Activated B cell treated with CpG ODN at 0.5 μM for 24 hours (primary cell): ENCODE data around the gene ZNF592. TPM values are rescaled to one million over a fixed set of nuclear protein-coding genes. Genes with fewer than 3 reads are reported as not detected.

Experiments used
- ATAC-seq: fragments of 200-7000 bp; cut with Tn5 transposase; one replicate; pipeline ENCODE4 v1.10.0; 2021; ENCODE audit warnings: low read depth, mild to moderate bottlenecking, moderate library complexity
- CTCF ChIA-PET: fragments of 350-600 bp; sonication (Branson Sonifier 250); formaldehyde crosslinking; loops from one replicate; lab custom pipeline; 2021; ENCODE audit warnings: antibody characterized with exemption; lab: Charles Lee
- POLR2A ChIA-PET: fragments of 350-600 bp; sonication (Branson Sonifier 250); formaldehyde crosslinking; loops from one replicate; lab custom pipeline; 2021; ENCODE audit warnings: antibody characterized with exemption; lab: Charles Lee
- DNase-seq: peaks from one replicate; pipeline ENCODE4 v3.0.0; 2022
- H3K27ac Mint-ChIP-seq: one replicate; pipeline ENCODE4 v1.8.0; 2020; ENCODE audit warnings: mixed read lengths
- H3K27me3 Mint-ChIP-seq: one replicate; pipeline ENCODE4 v1.8.0; 2021; ENCODE audit warnings: mixed read lengths
- H3K36me3 Mint-ChIP-seq: one replicate; pipeline ENCODE4 v1.8.0; 2021; ENCODE audit warnings: low read depth, mixed read lengths
- H3K4me1 Mint-ChIP-seq: one replicate; pipeline ENCODE4 v1.8.0; 2021; ENCODE audit warnings: mixed read lengths
- H3K4me3 Mint-ChIP-seq: one replicate; pipeline ENCODE4 v1.8.0; 2020; ENCODE audit warnings: mild to moderate bottlenecking, mixed read lengths
- H3K9me3 Mint-ChIP-seq: one replicate; pipeline ENCODE4 v1.8.0; 2020; ENCODE audit warnings: mixed read lengths
- intact Hi-C: fragments of 100-400 bp; cut with micrococcal nuclease; formaldehyde crosslinking; loops from one replicate; pipeline ENCODE4 v1.15.1; 2024
- total RNA-seq: library from RNA; stranded (reverse); gene quantifications from 2 replicates; pipeline ENCODE4 v1.2.3, GENCODE V29; 2022
- TF ChIP-seq, protein P1 (sequence below): fragments of 200-600 bp; IDR thresholded peaks from one replicate; pipeline ENCODE4 v1.8.0; 2022; ENCODE audit warnings: antibody characterized with exemption, mild to moderate bottlenecking

ZNF592 gene
- total RNA-seq, 1 donor from 2014 or later: 44.3 TPM

- DNase-seq: no peak
- TF ChIP-seq, protein P1, sequence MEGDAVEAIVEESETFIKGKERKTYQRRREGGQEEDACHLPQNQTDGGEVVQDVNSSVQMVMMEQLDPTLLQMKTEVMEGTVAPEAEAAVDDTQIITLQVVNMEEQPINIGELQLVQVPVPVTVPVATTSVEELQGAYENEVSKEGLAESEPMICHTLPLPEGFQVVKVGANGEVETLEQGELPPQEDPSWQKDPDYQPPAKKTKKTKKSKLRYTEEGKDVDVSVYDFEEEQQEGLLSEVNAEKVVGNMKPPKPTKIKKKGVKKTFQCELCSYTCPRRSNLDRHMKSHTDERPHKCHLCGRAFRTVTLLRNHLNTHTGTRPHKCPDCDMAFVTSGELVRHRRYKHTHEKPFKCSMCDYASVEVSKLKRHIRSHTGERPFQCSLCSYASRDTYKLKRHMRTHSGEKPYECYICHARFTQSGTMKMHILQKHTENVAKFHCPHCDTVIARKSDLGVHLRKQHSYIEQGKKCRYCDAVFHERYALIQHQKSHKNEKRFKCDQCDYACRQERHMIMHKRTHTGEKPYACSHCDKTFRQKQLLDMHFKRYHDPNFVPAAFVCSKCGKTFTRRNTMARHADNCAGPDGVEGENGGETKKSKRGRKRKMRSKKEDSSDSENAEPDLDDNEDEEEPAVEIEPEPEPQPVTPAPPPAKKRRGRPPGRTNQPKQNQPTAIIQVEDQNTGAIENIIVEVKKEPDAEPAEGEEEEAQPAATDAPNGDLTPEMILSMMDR: no peak
- Mint-ChIP-seq H3K27ac (no peak overlapping the region), H3K4me1 (peaks cover 2% of the 10 kb centered on the region), H3K27me3 (peaks cover 11% of the 10 kb centered on the region), H3K4me3 (no peak overlapping the region), H3K9me3 (no peaks in the 10 kb centered on the region), H3K36me3 (no peaks in the 10 kb centered on the region)
- CTCF ChIA-PET: no interaction called here
- intact Hi-C loops: loop anchor here (5.0 kb wide), 1 partner anchor 232 kb away; no protein-coding TSS in a partner anchor
- POLR2A ChIA-PET: no interaction called here
- no peak for ATAC-seq
Observed at GRCh38 chr15:84819291-84819768, 70.9 kb downstream of the ZNF592 start.

- ChIA-PET POLR2A (no interaction called here), CTCF (no interaction called here)
- Mint-ChIP-seq H3K4me1 (peaks cover 2% of the 10 kb centered on the region), H3K27ac (no peak overlapping the region), H3K4me3 (no peak overlapping the region), H3K9me3 (no peaks in the 10 kb centered on the region), H3K36me3 (no peaks in the 10 kb centered on the region), H3K27me3 (peaks cover 11% of the 10 kb centered on the region)
- DNase-seq: no peak
- TF ChIP-seq, protein P1: no peak
- no peak for ATAC-seq
- intact Hi-C loops: loop anchor here (5.0 kb wide), 1 partner anchor 232 kb away; no protein-coding TSS in a partner anchor
Observed at GRCh38 chr15:84819791-84820190, 71.4 kb downstream of the ZNF592 start.

DNA sequence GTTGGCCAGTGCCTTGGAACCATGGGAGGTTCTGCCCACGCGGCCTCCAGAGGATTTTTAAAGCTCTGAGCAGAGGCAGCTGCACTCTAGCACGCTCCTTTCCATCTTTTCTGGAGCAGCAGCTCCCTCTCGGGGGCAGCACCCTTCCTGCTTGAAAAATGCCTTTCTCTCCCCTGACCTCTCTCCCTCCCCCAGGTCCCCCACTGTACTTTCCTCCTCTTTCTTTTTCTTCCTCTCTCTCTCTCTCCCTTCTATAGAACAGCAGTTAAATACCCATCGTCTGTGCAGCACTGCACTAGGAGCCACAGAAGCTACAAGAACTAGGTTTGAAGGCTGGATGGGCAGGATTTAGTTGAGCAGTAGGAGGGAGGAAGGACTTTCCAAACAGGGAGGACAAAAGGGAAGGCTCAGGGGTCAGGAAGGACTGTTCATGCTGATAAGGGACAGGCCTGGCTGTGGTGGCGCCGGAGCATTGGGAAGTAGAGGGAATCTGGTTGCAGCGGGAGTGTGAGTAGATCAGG is 73.2 kb downstream of the ZNF592 start:
- H3K36me3 Mint-ChIP-seq: no peaks in the 10 kb centered on the region
- ChIA-PET CTCF (interaction anchor here (1.3 kb wide), 1 partner anchor 168 kb away, joined by 4 read pairs; the partner anchor contains the start of gene WDR73), POLR2A (no interaction called here)
- no peak overlapping the region for H3K27ac Mint-ChIP-seq
- H3K4me3 Mint-ChIP-seq: no peak overlapping the region
- TF ChIP-seq, protein P1: no peak
- no peak for ATAC-seq
- no peaks in the 10 kb centered on the region for H3K4me1 Mint-ChIP-seq
- H3K9me3 Mint-ChIP-seq: no peaks in the 10 kb centered on the region
- DNase-seq: no peak
- intact Hi-C loops: no loop called here
- H3K27me3 Mint-ChIP-seq: peaks cover 5% of the 10 kb centered on the region

GRCh38 chr15:84822653-84823281 is 74.4 kb downstream of the ZNF592 start:
- CTCF ChIA-PET: interaction anchor here (0.7 to 1.5 kb wide), 2 partner anchors 10 to 165 kb away, joined by 3 read pairs; partner anchors contain the start of gene NMB
- no peaks in the 10 kb centered on the region for H3K36me3 Mint-ChIP-seq
- no peak overlapping the region for H3K27ac Mint-ChIP-seq
- DNase-seq (no peak), ATAC-seq (no peak)
- TF ChIP-seq, protein P1: no peak
- H3K4me1 Mint-ChIP-seq: no peaks in the 10 kb centered on the region
- intact Hi-C loops: no loop called here
- POLR2A ChIA-PET: no interaction called here
- H3K4me3 Mint-ChIP-seq: no peak overlapping the region
- H3K9me3 Mint-ChIP-seq: no peaks in the 10 kb centered on the region
- peaks cover 3% of the 10 kb centered on the region for H3K27me3 Mint-ChIP-seq

DNA sequence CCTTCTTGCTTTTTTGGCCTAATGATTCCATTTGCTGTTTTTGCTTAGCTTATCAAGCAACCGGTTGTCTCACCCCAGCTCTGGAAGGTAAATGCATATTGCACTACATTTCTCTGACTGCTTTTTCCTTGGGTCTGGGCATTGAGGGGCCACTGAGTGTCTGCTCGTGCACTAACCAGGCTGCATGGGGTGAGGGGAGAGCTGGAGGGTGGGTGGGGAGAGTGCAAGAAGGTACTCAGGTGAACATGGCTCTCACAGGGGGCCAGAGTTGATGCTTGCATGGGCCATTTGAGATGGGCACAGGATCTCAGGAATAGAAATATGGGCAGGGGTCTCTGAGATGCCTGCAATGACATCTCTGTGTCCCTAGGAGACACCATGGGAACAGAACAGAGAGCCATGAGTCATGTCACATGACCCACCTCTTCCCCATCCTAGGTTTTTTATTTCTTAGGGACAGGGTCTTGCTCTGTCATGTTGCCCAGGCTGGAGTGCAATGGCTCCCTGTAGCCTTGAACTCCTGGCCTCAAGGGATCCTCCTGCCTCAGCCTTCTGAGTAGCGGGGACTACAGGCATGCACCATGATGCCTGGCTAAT is 75.0 kb downstream of the ZNF592 start:
- POLR2A ChIA-PET: no interaction called here
- intact Hi-C loops: no loop called here

More for the DNA sequence above, 75.0 kb downstream of the ZNF592 start:
- H3K27me3 Mint-ChIP-seq: no peaks in the 10 kb centered on the region
- DNase-seq: no peak
- H3K9me3 Mint-ChIP-seq: no peaks in the 10 kb centered on the region
- no peak overlapping the region for H3K27ac Mint-ChIP-seq
- CTCF ChIA-PET: interaction anchor here (1.5 kb wide), 1 partner anchor 9 kb away, joined by 3 read pairs; no protein-coding TSS in a partner anchor
- no peaks in the 10 kb centered on the region for H3K4me1 Mint-ChIP-seq
- TF ChIP-seq, protein P1: no peak
- ATAC-seq: no peak
- H3K4me3 Mint-ChIP-seq: no peak overlapping the region
- H3K36me3 Mint-ChIP-seq: no peaks in the 10 kb centered on the region
